Loucy (cell line): Measurements from ENCODE around the gene CTNND2.

Experiments used
- H2AFZ ChIP-seq: fragments of 200-600 bp; sonication (generic); 2 replicates; pipeline ENCODE4 v1.6.0; 2016; ENCODE audit warnings: antibody characterized with exemption, mild to moderate bottlenecking, low read length, moderate library complexity
- H3F3A ChIP-seq: fragments of 200-600 bp; 2 replicates; pipeline ENCODE4 v1.6.0; 2016; ENCODE audit warnings: antibody characterized with exemption, low read depth, mild to moderate bottlenecking
- H3K27me3 ChIP-seq: fragments of 200-600 bp; sonication (generic); 2 replicates; pipeline ENCODE4 v1.6.1; 2014; ENCODE audit warnings: low read length, mild to moderate bottlenecking; ENCODE audit not compliant: insufficient read depth, poor library complexity, severe bottlenecking
- H3K36me3 ChIP-seq: fragments of 200-600 bp; sonication (generic); 2 replicates; pipeline ENCODE4 v1.6.1; 2016; ENCODE audit warnings: low read length; ENCODE audit not compliant: insufficient read depth
- H3K4me1 ChIP-seq: fragments of 200-600 bp; sonication (generic); 2 replicates; pipeline ENCODE4 v1.5.1; 2014; ENCODE audit warnings: low read length, mild to moderate bottlenecking; ENCODE audit not compliant: insufficient read depth, poor library complexity, severe bottlenecking
- H3K4me2 ChIP-seq: fragments of 200-600 bp; sonication (generic); 2 replicates; pipeline ENCODE4 v1.6.0; 2014; ENCODE audit warnings: antibody characterized with exemption, low read length, low read depth, mild to moderate bottlenecking; ENCODE audit not compliant: poor library complexity, severe bottlenecking
- H3K4me3 ChIP-seq: fragments of 200-600 bp; sonication (generic); 2 replicates; pipeline ENCODE4 v1.5.1; 2014; ENCODE audit warnings: low read length, mild to moderate bottlenecking, mixed read lengths; ENCODE audit not compliant: poor library complexity, severe bottlenecking
- H3K79me2 ChIP-seq: fragments of 200-600 bp; sonication (generic); 2 replicates; pipeline ENCODE4 v1.6.1; 2014; ENCODE audit warnings: low read length; ENCODE audit not compliant: insufficient read depth
- H3K9ac ChIP-seq: fragments of 200-600 bp; sonication (generic); 2 replicates; pipeline ENCODE4 v1.6.0; 2014; ENCODE audit warnings: mild to moderate bottlenecking, low read depth, low read length, moderate library complexity; ENCODE audit not compliant: poor library complexity, severe bottlenecking
- H3K9me2 ChIP-seq: fragments of 200-600 bp; sonication (generic); replicated peaks from 2 replicates; pipeline ENCODE4 v1.6.1; 2016; ENCODE audit warnings: low read depth, low read length, mixed read lengths
- H3K9me3 ChIP-seq: fragments of 200-600 bp; sonication (generic); 2 replicates; pipeline ENCODE4 v1.6.1; 2014; ENCODE audit warnings: mild to moderate bottlenecking, antibody characterized with exemption, low read length, low read depth; ENCODE audit not compliant: insufficient read depth
- H4K20me1 ChIP-seq: fragments of 200-600 bp; sonication (generic); 2 replicates; pipeline ENCODE4 v1.6.0; 2014; ENCODE audit warnings: antibody characterized with exemption, low read length, mild to moderate bottlenecking; ENCODE audit not compliant: insufficient read depth, poor library complexity, severe bottlenecking
- EZH2phosphoT487 ChIP-seq: fragments of 200-600 bp; IDR thresholded peaks from 2 replicates; pipeline ENCODE4 v1.6.1; 2018; ENCODE audit warnings: antibody characterized with exemption, mild to moderate bottlenecking, moderate library complexity, borderline replicate concordance
- TF ChIP-seq, protein P1 (sequence below): fragments of 200-600 bp; sonication (generic); conservative IDR thresholded peaks from 2 replicates; pipeline ENCODE4 v1.5.1; 2014; ENCODE audit warnings: mild to moderate bottlenecking, antibody characterized with exemption, low read length

CTNND2 gene

DNA sequence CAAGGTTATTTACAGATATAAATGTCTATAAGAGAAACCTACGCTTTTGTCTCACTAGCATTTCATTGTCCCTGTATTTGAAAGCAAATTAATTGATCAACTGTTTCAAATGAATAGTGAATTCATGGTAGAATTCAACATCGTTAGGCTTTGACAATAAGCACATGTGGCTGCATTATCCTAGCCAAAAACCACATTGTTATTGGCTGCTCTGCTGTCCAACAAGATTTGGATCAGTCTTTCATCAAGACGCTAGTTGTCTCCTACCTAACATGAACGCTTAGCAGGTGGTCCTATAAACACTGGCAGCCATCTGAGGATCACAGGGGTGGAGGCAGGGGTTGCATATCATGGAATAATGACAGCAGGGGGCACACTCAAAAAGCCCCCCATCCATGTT lies 455.0 kb downstream of the CTNND2 start:
- Histone ChIP-seq H3K79me2 (no peaks in the 10 kb centered on the region), H3K9me3 (no peaks in the 10 kb centered on the region), H3K9me2 (no peaks in the 10 kb centered on the region), H3F3A (no peaks in the 10 kb centered on the region), H3K9ac (no peak overlapping the region), H3K4me1 (no peaks in the 10 kb centered on the region), H3K36me3 (no peaks in the 10 kb centered on the region), H3K4me2 (no peak overlapping the region), H2AFZ (no peak overlapping the region), H3K4me3 (no peak overlapping the region), H4K20me1 (no peaks in the 10 kb centered on the region), H3K27me3 (no peaks in the 10 kb centered on the region)
- TF ChIP-seq EZH2phosphoT487: no peak
- TF ChIP-seq, protein P1, sequence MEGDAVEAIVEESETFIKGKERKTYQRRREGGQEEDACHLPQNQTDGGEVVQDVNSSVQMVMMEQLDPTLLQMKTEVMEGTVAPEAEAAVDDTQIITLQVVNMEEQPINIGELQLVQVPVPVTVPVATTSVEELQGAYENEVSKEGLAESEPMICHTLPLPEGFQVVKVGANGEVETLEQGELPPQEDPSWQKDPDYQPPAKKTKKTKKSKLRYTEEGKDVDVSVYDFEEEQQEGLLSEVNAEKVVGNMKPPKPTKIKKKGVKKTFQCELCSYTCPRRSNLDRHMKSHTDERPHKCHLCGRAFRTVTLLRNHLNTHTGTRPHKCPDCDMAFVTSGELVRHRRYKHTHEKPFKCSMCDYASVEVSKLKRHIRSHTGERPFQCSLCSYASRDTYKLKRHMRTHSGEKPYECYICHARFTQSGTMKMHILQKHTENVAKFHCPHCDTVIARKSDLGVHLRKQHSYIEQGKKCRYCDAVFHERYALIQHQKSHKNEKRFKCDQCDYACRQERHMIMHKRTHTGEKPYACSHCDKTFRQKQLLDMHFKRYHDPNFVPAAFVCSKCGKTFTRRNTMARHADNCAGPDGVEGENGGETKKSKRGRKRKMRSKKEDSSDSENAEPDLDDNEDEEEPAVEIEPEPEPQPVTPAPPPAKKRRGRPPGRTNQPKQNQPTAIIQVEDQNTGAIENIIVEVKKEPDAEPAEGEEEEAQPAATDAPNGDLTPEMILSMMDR: no peak

DNA sequence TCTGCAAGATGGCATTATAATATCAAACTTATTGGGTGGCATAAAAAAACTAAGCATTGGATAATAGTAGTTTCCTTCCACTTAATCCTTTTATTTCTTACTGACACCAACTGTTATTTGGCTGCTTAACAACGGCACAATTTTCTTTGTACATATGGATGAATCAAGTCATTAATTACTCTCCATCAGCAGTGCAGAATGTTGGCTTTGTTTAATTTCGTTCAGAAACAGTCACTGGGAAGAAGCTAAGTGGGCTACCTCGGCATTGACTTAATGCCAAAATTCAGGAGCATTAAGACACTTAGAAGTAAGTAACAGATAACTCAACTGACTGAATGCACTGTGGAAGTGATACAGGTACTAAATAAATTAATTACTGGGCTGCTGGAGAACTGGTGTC lies 460.4 kb downstream of the CTNND2 start:
- H3K9me2 ChIP-seq: no peaks in the 10 kb centered on the region
- H3K9ac ChIP-seq: no peak overlapping the region
- no peak overlapping the region for H3K4me2 ChIP-seq
- H3F3A ChIP-seq: no peaks in the 10 kb centered on the region
- no peak overlapping the region for H3K4me3 ChIP-seq
- no peak overlapping the region for H2AFZ ChIP-seq
- no peaks in the 10 kb centered on the region for H4K20me1 ChIP-seq
- no peaks in the 10 kb centered on the region for H3K79me2 ChIP-seq
- H3K4me1 ChIP-seq: no peaks in the 10 kb centered on the region
- TF ChIP-seq, protein P1: no peak
- no peak for TF ChIP-seq EZH2phosphoT487
- H3K36me3 ChIP-seq: no peaks in the 10 kb centered on the region
- no peaks in the 10 kb centered on the region for H3K27me3 ChIP-seq
- H3K9me3 ChIP-seq: no peaks in the 10 kb centered on the region

DNA sequence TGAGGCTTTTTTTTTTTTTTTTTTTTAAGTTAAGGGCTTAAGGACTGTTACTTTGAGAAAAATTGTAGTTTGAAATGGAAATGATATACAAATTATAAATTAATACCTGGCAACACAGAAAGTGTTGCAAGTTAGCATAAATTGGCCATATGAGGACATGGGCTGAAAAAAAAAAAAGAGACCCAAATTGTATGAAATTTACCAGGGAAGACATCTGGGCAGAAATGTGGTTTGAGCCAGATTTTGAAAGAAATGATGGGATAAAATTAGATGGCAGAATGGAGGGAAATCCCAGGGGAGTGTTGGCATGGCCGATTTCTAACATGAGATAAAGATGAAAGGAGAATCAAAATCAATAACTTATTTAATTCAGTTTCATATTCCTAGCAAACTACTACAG lies 472.1 kb downstream of the CTNND2 start:
- H3K9ac ChIP-seq: no peak overlapping the region
- no peaks in the 10 kb centered on the region for H3K9me2 ChIP-seq
- H3K79me2 ChIP-seq: no peaks in the 10 kb centered on the region
- TF ChIP-seq, protein P1: no peak
- TF ChIP-seq EZH2phosphoT487: no peak
- H2AFZ ChIP-seq: no peak overlapping the region
- no peaks in the 10 kb centered on the region for H3K27me3 ChIP-seq
- H3K36me3 ChIP-seq: no peaks in the 10 kb centered on the region
- no peaks in the 10 kb centered on the region for H4K20me1 ChIP-seq
- no peaks in the 10 kb centered on the region for H3K4me1 ChIP-seq
- no peaks in the 10 kb centered on the region for H3F3A ChIP-seq
- H3K4me2 ChIP-seq: no peak overlapping the region
- no peaks in the 10 kb centered on the region for H3K9me3 ChIP-seq
- no peak overlapping the region for H3K4me3 ChIP-seq
